Amygdala (tissue), 56 donors: ENCODE measurements around the gene TOLLIP.
"Not testable (repeated sequence)": the region's sequence is repeated elsewhere in the genome, so short reads cannot be mapped to it uniquely, and the experiment has no call there.

Experiments
- DNase-seq, 56 donors: peaks; one replicate each; lab custom pipeline; 2025; lab: John Stamatoyannopoulos, UW

Gene TOLLIP

DNA sequence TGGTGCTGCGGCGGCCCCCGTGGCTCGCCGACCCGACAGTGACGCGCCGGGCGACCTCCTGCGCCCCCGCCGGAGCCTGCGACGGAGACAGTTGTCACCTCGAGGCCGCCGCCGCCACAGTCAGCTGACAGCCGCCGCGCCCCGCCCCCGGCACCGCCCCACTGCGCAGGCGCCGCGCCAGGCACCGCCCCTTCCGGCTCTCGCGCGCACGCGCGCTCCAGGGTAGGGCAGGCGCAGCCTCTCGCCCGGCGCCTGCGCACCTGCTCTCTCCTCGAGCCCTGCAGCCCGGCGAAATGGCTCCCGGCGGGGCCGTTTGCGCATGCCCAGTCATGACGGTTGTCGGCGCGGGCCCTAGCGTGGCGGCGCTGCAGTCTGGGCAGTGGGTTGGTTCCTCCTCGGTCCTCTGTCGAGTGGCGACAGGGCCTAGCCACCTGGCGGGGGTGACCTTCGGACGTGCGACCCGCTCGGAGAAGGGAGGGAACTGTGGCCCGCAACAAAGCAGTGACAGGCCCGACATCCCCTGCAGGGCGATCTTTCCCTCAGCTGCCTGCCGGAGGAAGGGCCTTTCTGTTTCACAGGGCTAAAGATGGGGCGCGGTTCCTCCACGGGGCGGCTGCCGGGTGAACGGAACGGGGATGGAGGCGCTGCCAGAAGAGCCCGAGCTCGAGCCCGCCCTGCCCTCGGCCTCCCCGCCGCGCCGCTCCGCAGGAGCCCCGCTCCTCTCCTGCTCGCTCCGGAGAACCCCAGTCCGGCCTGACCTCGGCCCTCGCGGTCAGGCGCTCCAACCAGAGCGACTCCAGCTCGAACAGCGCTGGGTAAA lies at the start of gene TOLLIP:
TOLLIP (minus strand) TSS at position 135 of the 820 bp plus-strand sequence; CDS start at position 1, 134 bp downstream.
- peak; percentile 48 to 99 (median 91) for DNase-seq

- not testable (repeated sequence) for DNase-seq
These were observed 49.5 kb upstream of the TOLLIP start for GRCh38 chr11:1358931-1359330.

DNA sequence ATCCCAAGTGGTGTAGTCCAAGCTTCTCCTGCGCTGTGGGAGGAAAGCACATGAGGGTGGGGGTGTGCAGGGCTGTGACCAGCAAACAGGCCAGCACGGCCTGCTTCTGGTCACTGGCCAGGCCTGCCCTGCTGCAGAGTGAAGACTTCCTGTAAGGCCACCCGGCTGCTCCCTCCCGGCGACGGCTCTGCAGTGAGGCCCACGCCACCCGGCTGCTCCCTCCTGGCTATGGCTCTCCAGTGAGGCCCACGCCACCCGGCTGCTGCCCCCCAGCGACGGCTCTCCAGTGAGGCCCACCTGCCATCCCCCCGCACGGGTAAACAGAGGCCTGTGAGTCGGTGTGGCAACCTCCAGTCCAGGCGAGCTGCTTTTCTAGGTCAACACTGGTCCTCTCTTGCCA lies 48.9 kb upstream of the TOLLIP start:
- no peak for DNase-seq

DNA sequence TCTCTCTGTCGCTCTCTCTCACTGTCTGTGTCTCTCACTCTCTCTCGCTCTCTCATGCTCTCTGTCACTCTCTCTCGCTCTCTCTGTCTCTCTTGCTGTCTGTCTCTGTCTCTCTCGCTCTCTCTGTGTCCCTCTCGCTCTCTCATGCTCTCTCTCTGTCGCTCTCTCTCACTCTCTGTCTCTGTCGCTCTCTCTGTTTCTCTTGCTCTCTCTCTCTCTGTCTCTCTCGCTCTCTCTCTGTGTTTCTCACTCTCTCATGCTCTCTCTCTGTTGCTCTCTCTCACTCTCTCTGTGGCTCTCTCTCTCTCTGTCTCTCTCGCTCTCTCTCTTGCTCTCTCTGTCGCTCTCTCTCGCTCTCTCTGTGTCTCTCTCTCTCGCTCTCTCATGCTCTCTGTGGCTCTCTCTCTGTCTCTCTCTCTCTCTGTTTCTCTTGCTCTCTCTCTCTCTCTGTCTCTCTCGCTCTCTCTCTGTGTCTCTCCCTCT lies 47.1 kb upstream of the TOLLIP start:
- no peak for DNase-seq

DNA sequence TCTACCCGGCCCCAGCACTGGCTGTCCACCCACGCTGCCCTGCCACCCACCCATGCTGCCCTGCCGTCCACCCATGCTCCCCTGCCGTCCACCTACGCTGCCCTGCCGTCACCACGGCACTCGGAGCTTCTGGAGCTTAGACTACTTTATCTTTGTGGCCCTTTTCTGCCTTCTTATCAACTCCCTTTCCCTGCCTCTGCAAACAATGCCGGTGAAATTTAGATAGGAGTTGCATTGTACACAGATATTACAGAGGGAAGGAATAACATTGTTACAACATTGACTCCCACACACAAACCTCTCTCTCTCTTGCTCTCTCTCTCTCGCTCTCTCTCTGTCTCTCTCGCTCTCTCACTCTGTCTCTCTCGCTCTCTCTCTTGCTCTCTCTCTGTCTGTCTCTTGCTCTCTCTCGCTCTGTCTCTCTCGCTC lies 46.6 kb upstream of the TOLLIP start:
- no peak for DNase-seq

DNA sequence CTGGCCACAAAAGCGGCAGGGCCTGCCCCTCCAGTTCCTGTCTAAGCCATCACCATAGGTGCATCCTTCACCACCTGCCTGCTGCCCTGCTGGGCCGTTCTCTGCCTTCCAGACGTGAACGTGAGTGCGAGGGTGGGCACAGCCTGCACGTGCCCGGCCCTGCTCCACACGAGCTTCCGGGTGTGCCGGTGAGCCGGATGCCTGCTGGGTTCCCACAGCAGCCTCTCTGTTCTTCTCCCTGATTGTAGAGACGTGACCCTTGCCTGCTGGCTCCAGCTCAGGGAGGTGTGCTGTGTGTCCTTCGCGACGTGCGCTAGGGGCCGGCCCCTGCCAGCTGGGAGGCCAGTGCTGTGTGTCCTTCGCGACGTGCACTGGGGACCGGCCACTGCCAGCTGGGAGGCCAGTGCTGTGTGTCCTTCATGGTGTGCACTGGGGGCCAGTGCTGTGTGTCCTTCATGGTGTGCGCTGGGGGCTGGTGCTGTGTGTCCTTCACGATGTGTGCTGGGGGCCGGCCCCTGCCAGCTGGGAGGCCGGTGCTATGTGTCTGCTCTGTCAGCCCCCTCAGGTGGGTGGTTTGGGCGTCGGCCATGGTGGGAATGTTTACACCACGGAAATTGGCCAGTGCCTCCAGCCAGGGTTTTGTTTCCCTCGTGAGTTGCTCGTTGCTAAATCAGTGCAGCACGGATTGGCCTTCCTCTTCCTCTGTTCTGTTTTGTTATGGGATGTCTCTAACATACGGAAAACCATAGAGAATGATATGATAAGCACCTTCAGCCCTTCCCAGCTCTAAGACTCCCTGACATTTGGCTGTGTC lies 44.9 kb upstream of the TOLLIP start:
- DNase-seq: no peak

- no peak for DNase-seq
These were observed 44.1 kb upstream of the TOLLIP start for GRCh38 chr11:1353383-1354124.

- DNase-seq: no peak
These were observed 43.4 kb upstream of the TOLLIP start for GRCh38 chr11:1352696-1353382.

DNA sequence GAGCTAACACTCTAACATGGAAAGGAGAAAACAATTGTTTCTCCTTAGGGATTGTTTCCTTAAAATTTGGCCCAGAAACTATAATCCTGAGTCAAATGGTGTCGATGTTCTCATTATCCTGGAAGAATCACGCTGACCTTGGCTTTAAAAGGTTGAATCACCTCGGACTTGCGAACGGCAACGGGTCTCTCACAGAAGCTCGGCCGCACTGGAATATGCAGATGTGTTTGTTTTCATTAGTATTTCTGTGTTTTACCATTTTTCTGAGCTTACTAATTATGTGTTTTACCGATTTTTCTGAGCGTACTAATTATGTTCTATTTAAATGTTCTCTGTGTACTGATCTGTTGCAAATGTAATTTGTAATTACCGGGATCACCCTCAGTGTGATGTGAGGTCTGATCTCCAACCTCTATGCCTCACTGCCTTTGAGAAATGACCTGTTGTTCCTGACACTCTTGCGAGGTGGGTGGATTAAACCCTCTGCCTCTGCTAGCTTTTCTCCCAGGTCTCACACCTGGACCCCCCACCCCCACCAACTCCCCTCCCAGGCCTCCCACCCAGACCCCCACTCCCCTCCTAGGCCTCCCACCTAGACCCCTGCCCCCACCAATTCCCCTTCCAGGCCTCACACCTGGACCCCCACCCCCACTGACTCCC lies 42.0 kb upstream of the TOLLIP start:
- DNase-seq: no peak

DNA sequence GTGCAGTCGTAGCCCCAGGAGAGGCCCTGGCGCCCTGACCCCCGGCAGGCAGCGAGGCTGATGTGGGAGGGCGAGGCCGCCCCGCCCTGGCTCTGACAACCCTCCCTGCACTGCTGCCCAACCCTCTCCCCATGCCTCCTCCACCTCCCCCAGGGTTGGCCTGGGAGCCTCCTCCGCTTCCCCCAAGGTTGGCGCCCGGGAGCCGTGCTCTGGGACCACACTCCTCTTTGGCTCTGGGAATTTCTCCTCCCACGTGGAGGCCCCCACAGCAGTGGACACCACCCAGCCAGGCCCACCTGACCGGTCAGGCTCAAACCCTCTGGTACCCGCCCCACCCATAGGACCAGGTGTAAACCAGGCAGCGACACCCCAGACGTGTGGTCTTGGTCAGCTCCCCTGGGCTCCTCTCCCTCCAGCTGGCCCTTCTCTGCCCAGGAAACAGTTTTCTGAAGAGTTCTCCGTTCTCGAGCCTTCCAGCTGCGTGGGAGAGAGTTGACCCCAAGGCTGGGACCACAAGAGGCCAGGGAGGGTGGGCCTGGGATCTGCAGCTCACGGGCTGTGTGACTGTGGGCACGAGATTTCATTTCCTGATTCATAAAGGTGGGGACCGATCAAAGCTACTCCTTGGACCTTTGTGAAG lies 40.8 kb upstream of the TOLLIP start:
- DNase-seq: no peak

DNA sequence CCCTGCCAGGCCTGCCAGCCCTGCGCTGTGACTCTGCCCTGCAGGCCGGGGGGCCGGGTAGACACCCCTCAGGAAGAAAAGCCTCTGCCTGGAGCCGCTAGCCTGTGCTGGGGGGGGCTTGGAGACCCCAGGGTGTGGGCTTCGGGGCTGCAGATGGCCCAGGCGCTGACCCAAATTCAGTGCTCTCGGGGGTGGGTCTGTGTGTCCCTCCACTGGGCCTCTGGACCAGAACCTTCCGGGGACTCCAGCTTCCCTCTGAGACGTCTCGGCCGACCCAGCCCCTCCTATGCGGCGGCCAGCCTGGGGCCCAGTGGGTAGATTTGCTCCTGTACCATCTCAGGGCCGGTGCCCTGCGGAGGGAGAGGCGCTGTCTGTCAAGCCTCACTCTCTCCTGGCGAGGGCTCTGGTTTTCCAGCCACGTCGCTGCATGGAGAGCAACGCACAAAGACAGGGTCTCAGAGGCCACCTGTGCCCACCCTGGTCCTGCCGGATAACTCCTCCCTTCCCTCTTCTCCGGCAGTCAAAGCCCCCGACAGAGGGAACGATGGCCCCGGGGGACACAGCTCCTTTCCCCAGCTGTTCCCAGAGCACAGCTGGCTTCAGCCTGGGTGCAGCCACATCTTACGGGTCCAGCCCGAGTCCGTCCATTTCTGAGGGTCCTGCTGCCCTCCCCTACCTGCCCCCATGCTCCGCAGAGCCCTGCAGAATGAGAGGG lies 40.1 kb upstream of the TOLLIP start:
- no peak for DNase-seq

- no peak for DNase-seq
These were observed 39.4 kb upstream of the TOLLIP start for GRCh38 chr11:1348796-1349326.

DNA sequence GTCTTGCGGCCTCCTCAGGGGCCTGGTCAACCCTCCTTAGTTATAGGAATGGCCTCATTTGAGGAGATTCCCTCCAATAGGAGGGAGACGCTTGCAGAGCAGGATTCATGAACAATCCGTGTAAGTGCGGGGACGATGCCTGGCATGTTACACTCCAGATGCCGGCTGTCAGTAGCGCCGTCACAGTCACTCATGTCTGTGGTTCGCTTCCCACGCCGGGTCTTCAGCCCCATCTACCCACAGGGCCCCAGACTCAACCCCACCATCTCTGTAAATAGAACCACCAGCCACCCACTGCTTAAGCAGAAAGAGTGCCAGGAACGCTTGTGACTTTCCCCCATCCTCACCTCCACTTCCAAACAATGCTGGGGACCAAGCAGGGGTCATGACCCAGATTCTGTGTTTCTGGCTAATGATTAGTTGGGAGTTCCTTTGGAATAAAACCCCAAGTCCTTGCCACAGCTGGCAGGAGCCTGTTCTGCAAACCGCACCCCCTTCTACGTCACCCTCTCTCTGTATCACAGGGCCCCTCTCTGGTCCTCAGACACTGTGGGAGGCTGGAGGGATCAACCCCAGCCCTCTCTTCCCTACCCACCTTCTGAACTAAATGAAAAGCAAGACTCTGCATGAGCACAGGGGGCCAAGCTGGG lies 38.8 kb upstream of the TOLLIP start:
- DNase-seq: no peak

DNA sequence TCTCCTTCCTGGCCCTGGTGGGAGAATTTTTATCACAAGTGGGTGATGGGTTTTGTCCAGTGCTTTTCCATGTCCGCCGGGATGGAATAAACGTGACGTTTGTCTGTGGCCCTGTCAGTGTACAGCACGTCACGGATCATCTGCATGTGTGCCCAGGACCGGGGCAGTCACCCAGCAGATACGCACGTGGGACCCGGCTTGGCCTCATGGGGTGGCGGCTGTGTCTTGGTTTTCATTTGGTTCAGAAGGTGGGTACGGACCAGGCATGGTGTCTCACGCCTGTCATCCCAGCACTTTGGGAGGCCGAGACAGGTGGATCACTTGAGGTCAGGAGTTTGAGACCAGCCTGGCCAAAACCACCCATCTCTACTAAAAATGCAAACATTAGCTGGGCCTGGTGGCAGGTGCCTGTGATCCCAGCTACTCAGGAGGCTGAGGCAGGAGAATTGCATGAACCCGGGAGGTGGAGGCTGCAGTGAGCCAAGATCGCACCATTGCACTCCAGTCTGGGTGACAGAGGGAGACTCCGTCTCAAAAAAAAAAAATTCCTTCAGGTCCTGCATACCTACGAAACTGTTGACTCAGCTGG lies 38.1 kb upstream of the TOLLIP start:
- not testable (repeated sequence) for DNase-seq

DNA sequence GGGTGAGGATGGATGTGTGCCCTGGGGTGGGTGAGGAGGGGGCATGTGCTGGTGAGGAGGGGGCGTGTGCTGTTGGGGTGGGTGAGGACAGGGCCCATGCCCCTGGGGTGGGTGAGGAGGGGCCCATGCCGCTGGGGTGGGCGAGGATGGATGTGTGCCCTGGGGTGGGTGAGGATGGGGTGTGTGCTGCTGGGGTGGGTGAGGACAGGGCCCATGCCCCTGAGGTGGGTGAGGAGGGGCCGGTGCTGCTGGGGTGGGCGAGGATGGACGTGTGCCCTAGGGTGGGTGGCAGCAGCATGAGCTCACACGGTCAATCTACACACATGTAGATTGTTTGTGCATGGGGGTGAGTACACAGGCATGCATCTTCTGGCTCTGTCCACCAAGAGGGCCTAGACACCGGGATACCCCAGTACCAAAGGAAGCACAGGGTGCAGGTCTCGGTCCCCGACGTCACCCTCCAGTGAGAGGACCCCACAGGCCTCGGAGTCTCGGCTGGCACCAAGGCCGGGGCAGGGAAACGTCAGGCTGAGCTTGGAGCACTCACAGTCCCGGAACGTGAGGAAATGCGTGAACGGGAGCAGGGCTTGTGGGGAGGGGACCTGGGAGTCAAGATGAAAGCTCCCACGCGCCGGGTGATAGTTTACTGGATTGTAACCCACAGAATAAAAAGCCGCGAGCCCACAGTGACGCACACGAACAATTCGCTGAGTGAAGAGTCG lies 37.4 kb upstream of the TOLLIP start:
- DNase-seq: no peak

GRCh38 chr11:1345737-1346513 lies 36.5 kb upstream of the TOLLIP start:
- DNase-seq: no peak
